GM12801 (cell line): Measurements from ENCODE around the gene SSC4D.

ENCODE experiments used
- CTCF ChIP-seq: IDR thresholded peaks from one replicate; pipeline ENCODE4 v1.5.1; 2011; ENCODE audit warnings: control low read depth; ENCODE audit not compliant: insufficient read length; ENCODE audit errors: extremely low read depth

The SSC4D gene

GRCh38 chr7:76393116-76394031 is 16.1 kb downstream of the SSC4D start:
- TF ChIP-seq CTCF = no peak

- no peak for TF ChIP-seq CTCF
These were observed 16.9 kb downstream of the SSC4D start for GRCh38 chr7:76392531-76393115.

GRCh38 chr7:76390092-76390491 is 19.4 kb downstream of the SSC4D start:
- no peak for TF ChIP-seq CTCF

GRCh38 chr7:76386691-76387260 is 22.7 kb downstream of the SSC4D start:
- no peak for TF ChIP-seq CTCF

- no peak for TF ChIP-seq CTCF
These were observed 26.2 kb downstream of the SSC4D start for GRCh38 chr7:76383089-76383944.

GRCh38 chr7:76381814-76382213 is 27.7 kb downstream of the SSC4D start:
- TF ChIP-seq CTCF = no peak

GRCh38 chr7:76380623-76380966 is 28.9 kb downstream of the SSC4D start:
- TF ChIP-seq CTCF = no peak
